NK-92 (cell line): ENCODE measurements around the gene PFKM.
"Not testable (repeated sequence)": the region's sequence is repeated elsewhere in the genome, so short reads cannot be mapped to it uniquely, and the experiment has no call there.

Experiments
- DNase-seq: peaks from one replicate; lab custom pipeline; 2025; ENCODE audit not compliant: unreplicated experiment; lab: John Stamatoyannopoulos, UW

PFKM gene

GRCh38 chr12:48110691-48111311, 8.4 kb upstream of the PFKM start:
- DNase-seq = no peak

- not testable (repeated sequence) for DNase-seq
Measured at GRCh38 chr12:48111312-48111693, 7.9 kb upstream of the PFKM start.

- no peak for DNase-seq
Measured at GRCh38 chr12:48115957-48116356, 3.2 kb upstream of the PFKM start.

- no peak for DNase-seq
Measured at GRCh38 chr12:48118284-48118871, 786 bp upstream of the PFKM start.

- no peak for DNase-seq
Measured at GRCh38 chr12:48119834-48120195, 651 bp downstream of the PFKM start.

- DNase-seq = no peak
Measured at GRCh38 chr12:48121522-48121921, 2.4 kb downstream of the PFKM start.

GRCh38 chr12:48122065-48122834, 3.1 kb downstream of the PFKM start:
- no peak for DNase-seq

- no peak for DNase-seq
Measured at GRCh38 chr12:48123169-48123568, 4.0 kb downstream of the PFKM start.

- not testable (repeated sequence) for DNase-seq
Measured at GRCh38 chr12:48125542-48125941, 6.4 kb downstream of the PFKM start.

- no peak for DNase-seq
Measured at GRCh38 chr12:48125985-48126384, 6.8 kb downstream of the PFKM start.

GRCh38 chr12:48126953-48127630, 7.9 kb downstream of the PFKM start:
- no peak for DNase-seq

GRCh38 chr12:48128800-48129199, 9.6 kb downstream of the PFKM start:
- DNase-seq = no peak

GRCh38 chr12:48129376-48129775, 10.2 kb downstream of the PFKM start:
- no peak for DNase-seq

GRCh38 chr12:48131517-48131916, 12.4 kb downstream of the PFKM start:
- DNase-seq = no peak

GRCh38 chr12:48132826-48133225, 13.7 kb downstream of the PFKM start:
- no peak for DNase-seq

- DNase-seq = no peak
Measured at GRCh38 chr12:48135027-48135426, 15.9 kb downstream of the PFKM start.

GRCh38 chr12:48142818-48143674, 23.9 kb downstream of the PFKM start:
- DNase-seq = no peak

GRCh38 chr12:48143898-48144297, 24.7 kb downstream of the PFKM start:
- DNase-seq = no peak

- no peak for DNase-seq
Measured at GRCh38 chr12:48145981-48146380, 26.8 kb downstream of the PFKM start.

- DNase-seq = no peak
Measured at GRCh38 chr12:48151103-48151771, 32.1 kb downstream of the PFKM start.
